ENCODE results near the gene NHS.

- no peak for TF ChIP-seq CTCF (IDR thresholded peaks at IDR 0.05; ENCODE audit: borderline replicate concordance, extremely low read depth, low read length, poor library complexity, severe bottlenecking)
- TF ChIP-seq EZH2 (IDR thresholded peaks at IDR 0.05; ENCODE audit: borderline replicate concordance, low read depth, low read length, severe bottlenecking), result no peak
Measured at GRCh38 chrX:17705211-17705610, 330.2 kb downstream of the NHS start.
